OCI-LY1 (cell line): Measurements from ENCODE around the gene PRPH.

Experiments used
- H2AFZ ChIP-seq: fragments of 200-600 bp; sonication (generic), shearing (Covaris generic); 2 replicates; pipeline ENCODE4 v1.6.0; 2014; ENCODE audit warnings: antibody characterized with exemption, mild to moderate bottlenecking, low read length
- H3F3A ChIP-seq: fragments of 200-600 bp; sonication (generic), shearing (Covaris generic); 2 replicates; pipeline ENCODE4 v1.6.0; 2014; ENCODE audit warnings: mild to moderate bottlenecking, antibody characterized with exemption, low read length, moderate library complexity; ENCODE audit not compliant: insufficient read depth
- H3K27ac ChIP-seq: fragments of 200-600 bp; sonication (generic); 2 replicates; pipeline ENCODE4 v1.5.1; 2014; ENCODE audit warnings: low read length, mixed run types, mild to moderate bottlenecking, low read depth; ENCODE audit not compliant: poor library complexity, severe bottlenecking
- H3K27me3 ChIP-seq: fragments of 200-600 bp; sonication (generic); 2 replicates; pipeline ENCODE4 v1.6.0; 2014; ENCODE audit warnings: antibody characterized with exemption, mild to moderate bottlenecking, low read length, moderate library complexity; ENCODE audit not compliant: insufficient read depth
- H3K36me3 ChIP-seq: fragments of 200-600 bp; sonication (generic); 2 replicates; pipeline ENCODE4 v1.6.1; 2014; ENCODE audit warnings: mild to moderate bottlenecking, antibody characterized with exemption, low read length, moderate library complexity, mixed read lengths; ENCODE audit not compliant: insufficient read depth
- H3K4me1 ChIP-seq: fragments of 200-600 bp; sonication (generic); 2 replicates; pipeline ENCODE4 v1.5.1; 2014; ENCODE audit warnings: mild to moderate bottlenecking, low read length, moderate library complexity; ENCODE audit not compliant: insufficient read depth, severe bottlenecking
- H3K4me2 ChIP-seq: fragments of 200-600 bp; sonication (generic), shearing (Covaris generic); 2 replicates; pipeline ENCODE4 v1.6.1; 2014; ENCODE audit warnings: low read length
- H3K4me3 ChIP-seq: fragments of 200-600 bp; sonication (generic); 2 replicates; pipeline ENCODE4 v1.5.1; 2014; ENCODE audit warnings: low read length, low read depth, mild to moderate bottlenecking, mixed read lengths; ENCODE audit not compliant: poor library complexity, severe bottlenecking
- H3K79me2 ChIP-seq: fragments of 200-600 bp; shearing (Covaris generic); 2 replicates; pipeline ENCODE4 v1.6.1; 2016; ENCODE audit warnings: mixed run types, low read length, mixed read lengths; ENCODE audit not compliant: insufficient read depth
- H3K9ac ChIP-seq: fragments of 200-600 bp; sonication (generic), shearing (Covaris generic); 2 replicates; pipeline ENCODE4 v1.6.1; 2014; ENCODE audit warnings: mild to moderate bottlenecking, low read length, mixed read lengths
- H3K9me2 ChIP-seq: fragments of 200-600 bp; sonication (generic), shearing (Covaris generic); 2 replicates; pipeline ENCODE4 v1.6.1; 2014; ENCODE audit warnings: low read depth, mild to moderate bottlenecking, low read length, mixed read lengths
- H3K9me3 ChIP-seq: fragments of 200-600 bp; shearing (Covaris generic); 2 replicates; pipeline ENCODE4 v1.6.1; 2014; ENCODE audit warnings: low read length, mixed read lengths
- H4K20me1 ChIP-seq: fragments of 200-600 bp; sonication (generic), shearing (Covaris generic); 2 replicates; pipeline ENCODE4 v1.6.0; 2016; ENCODE audit warnings: mild to moderate bottlenecking, low read length; ENCODE audit not compliant: insufficient read depth
- CTCF ChIP-seq: fragments of 200-600 bp; sonication (generic), shearing (Covaris generic); IDR thresholded peaks from 2 replicates; pipeline ENCODE4 v1.5.1; 2017; ENCODE audit warnings: mild to moderate bottlenecking, antibody characterized with exemption, low read length, moderate library complexity, mixed read lengths
- EZH2 ChIP-seq: fragments of 200-600 bp; sonication (generic), shearing (Covaris generic); IDR thresholded peaks from 2 replicates; pipeline ENCODE4 v1.8.0; 2017; ENCODE audit warnings: borderline replicate concordance, mixed run types, mild to moderate bottlenecking, antibody characterized with exemption, low read length, moderate library complexity, mixed read lengths

Gene PRPH

DNA sequence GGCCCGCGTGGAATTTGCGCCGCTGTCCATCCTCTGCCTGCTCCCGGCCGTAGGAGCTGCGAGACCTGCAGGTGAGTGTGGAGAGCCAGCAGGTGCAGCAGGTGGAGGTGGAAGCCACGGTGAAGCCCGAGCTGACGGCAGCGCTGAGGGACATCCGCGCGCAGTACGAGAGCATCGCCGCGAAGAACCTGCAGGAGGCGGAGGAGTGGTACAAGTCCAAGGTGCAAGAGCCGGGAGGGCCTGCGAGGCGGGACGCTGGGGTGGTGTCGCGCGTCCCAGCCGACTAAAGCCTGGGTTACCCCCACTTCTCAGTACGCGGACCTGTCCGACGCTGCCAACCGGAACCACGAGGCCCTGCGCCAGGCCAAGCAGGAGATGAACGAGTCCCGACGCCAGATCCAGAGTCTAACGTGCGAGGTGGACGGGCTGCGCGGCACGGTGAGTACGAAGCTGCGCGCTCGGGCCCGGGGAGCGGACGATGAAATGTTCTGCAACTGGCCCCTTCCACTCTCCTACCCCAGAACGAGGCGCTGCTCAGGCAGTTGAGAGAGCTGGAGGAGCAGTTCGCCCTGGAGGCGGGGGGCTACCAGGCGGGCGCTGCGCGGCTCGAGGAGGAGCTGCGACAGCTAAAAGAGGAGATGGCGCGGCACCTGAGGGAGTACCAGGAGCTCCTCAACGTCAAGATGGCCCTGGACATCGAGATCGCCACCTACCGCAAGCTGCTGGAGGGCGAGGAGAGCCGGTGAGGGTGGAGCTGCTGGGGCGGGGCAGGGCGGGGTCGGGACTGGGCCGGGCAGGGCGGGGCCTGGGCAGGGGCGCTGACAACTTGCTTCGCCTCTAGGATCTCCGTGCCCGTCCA, 2.1 kb downstream of the PRPH start:
- Histone ChIP-seq H3K36me3 (no peaks in the 10 kb centered on the region), H3K79me2 (no peaks in the 10 kb centered on the region), H3K9me3 (no peaks in the 10 kb centered on the region), H2AFZ (no peak overlapping the region), H3K4me3 (peak overlapping the region; percentile 50), H3K27me3 (peaks cover 4% of the 10 kb centered on the region; the same call in 1 of the 2 replicates), H3K4me1 (peaks cover 8% of the 10 kb centered on the region), H3K9ac (no peak overlapping the region), H3K27ac (no peak overlapping the region), H3K9me2 (no peaks in the 10 kb centered on the region), H3K4me2 (peak overlapping the region; percentile 79), H3F3A (no peaks in the 10 kb centered on the region), H4K20me1 (no peaks in the 10 kb centered on the region)
- TF ChIP-seq EZH2 (no peak), CTCF (peak; percentile 54)

DNA sequence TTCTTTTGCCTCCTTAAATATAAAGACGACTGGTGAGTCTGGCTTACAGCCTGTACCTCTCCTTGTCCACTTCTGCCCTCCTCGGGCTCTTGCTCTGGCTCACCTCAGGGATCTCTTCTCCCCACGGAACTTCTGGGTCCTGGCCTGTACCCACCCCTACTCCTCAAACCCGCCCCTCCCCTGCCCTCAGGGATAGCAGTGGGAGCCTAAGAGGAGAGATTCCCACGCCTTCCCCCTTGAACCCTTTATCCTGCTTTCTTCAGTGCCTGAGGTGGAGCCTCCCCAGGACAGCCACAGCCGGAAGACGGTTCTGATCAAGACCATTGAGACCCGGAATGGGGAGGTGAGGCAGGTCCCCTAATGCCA, 2.7 kb downstream of the PRPH start:
- Histone ChIP-seq H3K4me3 (peak overlapping the region; percentile 50), H3K4me2 (peak overlapping the region; percentile 79; the same call in 1 of the 2 replicates), H2AFZ (no peak overlapping the region)

DNA sequence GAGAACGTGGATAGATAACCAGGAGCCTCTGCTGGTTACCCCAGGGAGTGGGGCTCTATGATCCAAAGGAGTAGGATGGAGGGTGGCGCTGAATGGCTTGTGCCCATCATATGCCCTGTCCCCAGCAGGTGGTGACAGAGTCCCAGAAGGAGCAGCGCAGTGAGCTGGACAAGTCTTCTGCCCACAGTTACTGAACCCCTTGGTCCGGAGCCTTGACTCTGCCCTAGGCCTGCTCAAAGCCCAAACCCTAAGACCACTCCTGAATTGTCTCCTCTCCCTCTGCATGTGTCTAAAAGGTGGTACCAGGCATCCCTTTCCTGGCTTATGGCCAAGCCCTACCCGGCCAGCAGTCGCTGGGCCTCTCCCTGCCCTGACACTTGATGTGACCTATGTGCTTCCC, 3.2 kb downstream of the PRPH start:
- H2AFZ ChIP-seq, result no peak overlapping the region
- H3K27me3 ChIP-seq, result peaks cover 4% of the 10 kb centered on the region; the same call in 1 of the 2 replicates
- no peak for TF ChIP-seq EZH2
- TF ChIP-seq CTCF, result no peak

More for the DNA sequence above, 2.7 kb downstream of the PRPH start:
- Histone ChIP-seq H3K9me2 (no peaks in the 10 kb centered on the region), H3K4me1 (peaks cover 8% of the 10 kb centered on the region), H3K36me3 (no peaks in the 10 kb centered on the region), H3K9me3 (no peaks in the 10 kb centered on the region), H3K9ac (no peak overlapping the region), H3K27ac (no peak overlapping the region), H3F3A (no peaks in the 10 kb centered on the region), H3K27me3 (peaks cover 4% of the 10 kb centered on the region; the same call in 1 of the 2 replicates), H4K20me1 (no peaks in the 10 kb centered on the region), H3K79me2 (no peaks in the 10 kb centered on the region)
- TF ChIP-seq CTCF (no peak), EZH2 (no peak)

More for the DNA sequence above, 3.2 kb downstream of the PRPH start:
- H3K36me3 ChIP-seq, result no peaks in the 10 kb centered on the region
- H3K27ac ChIP-seq, result no peak overlapping the region
- no peaks in the 10 kb centered on the region for H3F3A ChIP-seq
- no peak overlapping the region for H3K9ac ChIP-seq
- no peak overlapping the region for H3K4me2 ChIP-seq
- peaks cover 8% of the 10 kb centered on the region for H3K4me1 ChIP-seq
- no peak overlapping the region for H3K4me3 ChIP-seq
- H3K79me2 ChIP-seq, result no peaks in the 10 kb centered on the region
- H4K20me1 ChIP-seq, result no peaks in the 10 kb centered on the region
- H3K9me2 ChIP-seq, result no peaks in the 10 kb centered on the region
- no peaks in the 10 kb centered on the region for H3K9me3 ChIP-seq
